Measurements from ENCODE around the gene CTU1. TPM values are rescaled to one million over a fixed set of nuclear protein-coding genes. Genes with fewer than 3 reads are reported as not detected.
A peak's percentile ranks its signal among the peaks of the same experiment; 100 is the strongest.

The CTU1 gene
- total and polyA plus RNA-seq, 10 of the 15 experiments (the other 5 are each of a cell fraction or from before 2014, with no cell fraction given), result 0.02 to 10.5 (median 3.0) TPM; not detected in 1

DNA sequence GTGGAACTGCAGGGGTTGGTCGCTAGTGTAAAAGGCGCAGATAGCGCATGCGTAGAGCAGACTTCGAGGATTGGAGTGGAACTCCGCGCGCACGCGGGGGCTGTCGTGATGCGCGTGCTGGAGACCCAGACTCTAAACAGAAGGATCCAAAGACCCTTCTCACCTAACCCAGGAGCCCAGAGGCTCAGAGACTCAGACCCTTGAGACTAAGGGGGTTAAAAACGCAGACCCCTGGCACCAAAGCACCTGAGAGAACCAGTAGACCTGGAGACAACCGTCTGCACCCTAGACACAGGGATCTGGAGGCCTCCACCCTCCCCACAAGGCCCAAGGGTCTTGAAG, 567 bp upstream of the CTU1 start (continued):
- TF ChIP-seq, protein P1, sequence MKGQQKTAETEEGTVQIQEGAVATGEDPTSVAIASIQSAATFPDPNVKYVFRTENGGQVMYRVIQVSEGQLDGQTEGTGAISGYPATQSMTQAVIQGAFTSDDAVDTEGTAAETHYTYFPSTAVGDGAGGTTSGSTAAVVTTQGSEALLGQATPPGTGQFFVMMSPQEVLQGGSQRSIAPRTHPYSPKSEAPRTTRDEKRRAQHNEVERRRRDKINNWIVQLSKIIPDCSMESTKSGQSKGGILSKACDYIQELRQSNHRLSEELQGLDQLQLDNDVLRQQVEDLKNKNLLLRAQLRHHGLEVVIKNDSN (IDR thresholded peaks at IDR 0.05; ENCODE audit: borderline replicate concordance, extremely low read length, insufficient read depth, low read depth, low read length), result no peak

DNA sequence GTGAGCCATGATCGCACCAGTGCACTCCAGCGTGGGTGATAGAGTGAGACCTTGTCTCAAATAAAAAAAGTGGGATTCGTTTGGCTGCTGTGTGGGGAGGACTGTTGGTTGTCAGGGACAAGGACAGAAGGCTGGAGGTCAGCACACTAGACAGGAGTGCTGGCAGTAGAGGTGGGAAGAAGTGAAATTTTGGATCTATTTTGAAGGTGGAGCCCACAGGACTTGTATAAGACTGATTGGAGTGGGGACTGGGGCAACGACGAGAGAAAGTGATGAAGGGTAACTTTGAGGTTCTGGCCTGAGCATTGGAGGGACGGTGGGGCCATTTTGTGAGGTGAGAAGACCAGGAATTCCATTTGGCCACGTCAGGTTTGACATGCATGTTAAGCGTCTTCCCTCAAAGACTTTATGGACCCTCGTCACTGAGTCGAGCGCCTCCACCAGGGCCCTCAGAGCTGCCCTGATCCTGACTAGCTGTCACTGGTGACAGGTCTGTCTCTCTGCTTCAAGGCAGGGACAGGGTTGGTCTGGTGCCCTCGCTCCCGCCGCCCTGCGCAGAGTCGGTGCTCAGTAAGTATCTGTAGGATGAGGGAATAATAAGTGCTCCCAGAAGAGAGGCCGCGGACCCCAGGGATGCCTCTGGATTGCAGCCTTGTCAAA, 673 bp downstream of the CTU1 start:
- no TSS peak for BruUV-seq (replicated peaks)
- CTCF ChIA-PET, result interaction anchor here (1.3 to 1.9 kb wide), 2 partner anchors 11 to 750 kb away, joined by 3 to 12 read pairs; no protein-coding TSS in a partner anchor
- H3K9me3 ChIP-seq (replicated peaks; ENCODE audit: control insufficient read depth, insufficient read depth, low read length), result no peaks in the 10 kb centered on the region

More for the DNA sequence above, 673 bp downstream of the CTU1 start:
- ATAC-seq, result peak; percentile 49
- Histone ChIP-seq H3K4me3 (peak overlapping the region; percentile 93), H3K9ac (ENCODE audit: control insufficient read depth, insufficient read depth, low read length) (peak overlapping the region; percentile 92), H3K27me3 (replicated peaks in 1 of 2; ENCODE audit: control insufficient read depth in 2 of 2, insufficient read depth in 2 of 2, low read length in 1 of 2) (no peaks in the 10 kb centered on the region), H3K4me2 (ENCODE audit: control insufficient read depth, insufficient read depth) (peak overlapping the region; percentile 93), H4K20me1 (ENCODE audit: control insufficient read depth, insufficient read depth) (no peaks in the 10 kb centered on the region), H3K4me1 (ENCODE audit: control insufficient read depth, insufficient read depth, low read length) (no peaks in the 10 kb centered on the region), H3K27ac (ENCODE audit: control insufficient read depth, insufficient read depth) (peak overlapping the region; percentile 66), H3K79me2 (ENCODE audit: control insufficient read depth, insufficient read depth, low read length) (peaks cover 15% of the 10 kb centered on the region), H3K36me3 (ENCODE audit: control insufficient read depth in 2 of 2, insufficient read depth in 2 of 2, low read length in 1 of 2) (peaks cover 2 to 8% of the 10 kb centered on the region in 2 experiments; a peak in 3 of 4 replicates), H2AFZ (ENCODE audit: control insufficient read depth, low read depth, low read length) (peak overlapping the region; percentile 86)
- SMC1A ChIA-PET (ENCODE audit: uncharacterized antibody, unreplicated experiment), result no interaction called here
- TF ChIP-seq KDM1A (IDR thresholded peaks at IDR 0.05; ENCODE audit: borderline replicate concordance) (no peak), ZNF217 (IDR thresholded peaks at IDR 0.05) (no peak), CHD4 (IDR thresholded peaks at IDR 0.05) (no peak), SRF (IDR thresholded peaks at IDR 0.05; ENCODE audit: low read depth in 2 of 2, low read length in 2 of 2) (no peak)
- TF ChIP-seq, protein P2, sequence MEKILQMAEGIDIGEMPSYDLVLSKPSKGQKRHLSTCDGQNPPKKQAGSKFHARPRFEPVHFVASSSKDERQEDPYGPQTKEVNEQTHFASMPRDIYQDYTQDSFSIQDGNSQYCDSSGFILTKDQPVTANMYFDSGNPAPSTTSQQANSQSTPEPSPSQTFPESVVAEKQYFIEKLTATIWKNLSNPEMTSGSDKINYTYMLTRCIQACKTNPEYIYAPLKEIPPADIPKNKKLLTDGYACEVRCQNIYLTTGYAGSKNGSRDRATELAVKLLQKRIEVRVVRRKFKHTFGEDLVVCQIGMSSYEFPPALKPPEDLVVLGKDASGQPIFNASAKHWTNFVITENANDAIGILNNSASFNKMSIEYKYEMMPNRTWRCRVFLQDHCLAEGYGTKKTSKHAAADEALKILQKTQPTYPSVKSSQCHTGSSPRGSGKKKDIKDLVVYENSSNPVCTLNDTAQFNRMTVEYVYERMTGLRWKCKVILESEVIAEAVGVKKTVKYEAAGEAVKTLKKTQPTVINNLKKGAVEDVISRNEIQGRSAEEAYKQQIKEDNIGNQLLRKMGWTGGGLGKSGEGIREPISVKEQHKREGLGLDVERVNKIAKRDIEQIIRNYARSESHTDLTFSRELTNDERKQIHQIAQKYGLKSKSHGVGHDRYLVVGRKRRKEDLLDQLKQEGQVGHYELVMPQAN (conservative IDR thresholded peaks at IDR 0.05), result 0 out of 2 replicates have a peak, but pooled peaks have one; percentile 30
- TF ChIP-seq, protein P3, sequence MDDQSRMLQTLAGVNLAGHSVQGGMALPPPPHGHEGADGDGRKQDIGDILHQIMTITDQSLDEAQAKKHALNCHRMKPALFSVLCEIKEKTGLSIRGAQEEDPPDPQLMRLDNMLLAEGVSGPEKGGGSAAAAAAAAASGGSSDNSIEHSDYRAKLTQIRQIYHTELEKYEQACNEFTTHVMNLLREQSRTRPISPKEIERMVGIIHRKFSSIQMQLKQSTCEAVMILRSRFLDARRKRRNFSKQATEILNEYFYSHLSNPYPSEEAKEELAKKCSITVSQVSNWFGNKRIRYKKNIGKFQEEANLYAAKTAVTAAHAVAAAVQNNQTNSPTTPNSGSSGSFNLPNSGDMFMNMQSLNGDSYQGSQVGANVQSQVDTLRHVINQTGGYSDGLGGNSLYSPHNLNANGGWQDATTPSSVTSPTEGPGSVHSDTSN (IDR thresholded peaks at IDR 0.05; ENCODE audit: insufficient replicate concordance, low read depth, low read length), result peak; percentile 59
- TF ChIP-seq, protein P4, sequence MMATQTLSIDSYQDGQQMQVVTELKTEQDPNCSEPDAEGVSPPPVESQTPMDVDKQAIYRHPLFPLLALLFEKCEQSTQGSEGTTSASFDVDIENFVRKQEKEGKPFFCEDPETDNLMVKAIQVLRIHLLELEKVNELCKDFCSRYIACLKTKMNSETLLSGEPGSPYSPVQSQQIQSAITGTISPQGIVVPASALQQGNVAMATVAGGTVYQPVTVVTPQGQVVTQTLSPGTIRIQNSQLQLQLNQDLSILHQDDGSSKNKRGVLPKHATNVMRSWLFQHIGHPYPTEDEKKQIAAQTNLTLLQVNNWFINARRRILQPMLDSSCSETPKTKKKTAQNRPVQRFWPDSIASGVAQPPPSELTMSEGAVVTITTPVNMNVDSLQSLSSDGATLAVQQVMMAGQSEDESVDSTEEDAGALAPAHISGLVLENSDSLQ (IDR thresholded peaks at IDR 0.05), result peak; percentile 22; the same call in 1 of the 2 replicates
- intact Hi-C loops (cut with micrococcal nuclease; ENCODE audit: unreplicated experiment) (no loop called here), in situ Hi-C loops (cut with MboI) (loop anchor here (10.0 kb wide), 1 partner anchor 1083 kb away; the partner anchor contains the start of genes VRK3 and ZNF473)
- DNase-seq (ENCODE audit: low read depth, low spot score), result no peak
- POLR2A ChIA-PET, result interaction anchor here (0.6 kb wide), 1 partner anchor 270 kb away, joined by 7 read pairs; no protein-coding TSS in a partner anchor
- RAD21 ChIA-PET (ENCODE audit: unreplicated experiment), result interaction anchor here (1.3 kb wide), 1 partner anchor 152 kb away, joined by 5 read pairs; no protein-coding TSS in a partner anchor
- FAIRE-seq, result no peak
- 9% methylated on average over 18 of the region's 18 CpGs for WGBS (ENCODE audit: insufficient coverage, insufficient replicate concordance, low lambda C conversion rate, missing lambda C conversion rate)

Data from GM12878 (cell line).